Panc1 (cell line): ENCODE results near the gene WDR36. TPM values are rescaled to one million over a fixed set of nuclear protein-coding genes. Genes with fewer than 3 reads are reported as not detected.

Experiments
- ATAC-seq: fragments of 200-7000 bp; cut with Tn5 transposase; 2 replicates; pipeline ENCODE4 v1.9.1; 2020; ENCODE audit warnings: mild to moderate bottlenecking, moderate library complexity
- BruUV-seq: library from RNA; stranded (reverse); fragments of 400-500 nt; replicated peaks from 2 replicates; lab custom pipeline; 2021; lab: Mats Ljungman, UMichigan
- CTCF ChIA-PET: fragments of 300-600 bp; sonication (Branson Sonifier 250); formaldehyde crosslinking; loops from one replicate; lab custom pipeline; 2022; ENCODE audit warnings: antibody characterized with exemption; lab: Charles Lee
- POLR2A ChIA-PET: fragments of 300-600 bp; sonication (Branson Sonifier 250); formaldehyde crosslinking; loops from one replicate; lab custom pipeline; 2022; ENCODE audit warnings: antibody characterized with exemption; lab: Charles Lee
- DNase-seq: peaks from one replicate; pipeline ENCODE4 v3.0.0-alpha.2; 2010; ENCODE audit warnings: low read depth, low spot score
- H3K27ac ChIP-seq: 2 replicates; pipeline ENCODE4 v1.5.1; 2011; ENCODE audit warnings: mild to moderate bottlenecking, low read length, inconsistent platforms
- H3K27me3 ChIP-seq: fragments of 200-500 bp; sonication (Bioruptor generic); 2 replicates; pipeline ENCODE4 v1.6.0; 2014; ENCODE audit warnings: low read length, inconsistent platforms; ENCODE audit not compliant: control insufficient read depth, insufficient read depth
- H3K36me3 ChIP-seq: fragments of 200-500 bp; sonication (Bioruptor generic); 2 replicates; pipeline ENCODE4 v1.5.1; 2014; ENCODE audit warnings: inconsistent platforms, mild to moderate bottlenecking, low read length, moderate library complexity; ENCODE audit not compliant: control insufficient read depth, insufficient read depth
- H3K4me1 ChIP-seq: 2 replicates; pipeline ENCODE4 v1.5.1; 2011; ENCODE audit warnings: inconsistent platforms, mild to moderate bottlenecking, low read length, moderate library complexity; ENCODE audit not compliant: control insufficient read depth, insufficient read depth
- H3K4me3 ChIP-seq, 2 experiments: 2 replicates each; pipeline ENCODE4 v1.5.1; 2011 to 2012; ENCODE audit warnings: low read depth in 2 of 2, low read length in 2 of 2, mild to moderate bottlenecking in 2 of 2, inconsistent platforms in 1 of 2, moderate library complexity in 1 of 2
- H3K9me3 ChIP-seq: fragments of 200-500 bp; sonication (Bioruptor generic); 2 replicates; pipeline ENCODE4 v1.5.1; 2014; ENCODE audit warnings: low read depth, mild to moderate bottlenecking, inconsistent platforms, low read length, moderate library complexity; ENCODE audit not compliant: control insufficient read depth, insufficient read depth
- POLR2AphosphoS5 ChIP-seq: IDR thresholded peaks from 2 replicates; pipeline ENCODE4 v1.6.1; 2012; ENCODE audit warnings: mild to moderate bottlenecking, low read depth, low read length, moderate library complexity
- REST ChIP-seq, 2 experiments: IDR thresholded peaks; 2 replicates each; pipeline ENCODE4 v1.6.1; 2011 to 2012; ENCODE audit warnings: low read depth in 2 of 2, control low read depth in 1 of 2, low read length in 1 of 2, mild to moderate bottlenecking in 1 of 2, moderate library complexity in 1 of 2; ENCODE audit not compliant: insufficient read depth in 1 of 2
- SIN3A ChIP-seq: IDR thresholded peaks from 2 replicates; pipeline ENCODE4 v1.6.1; 2012; ENCODE audit warnings: low read depth, mild to moderate bottlenecking, low read length, moderate library complexity, borderline replicate concordance; ENCODE audit not compliant: insufficient read depth
- TCF7L2 ChIP-seq: IDR thresholded peaks from 2 replicates; pipeline ENCODE4 v1.6.1; 2011; ENCODE audit warnings: mild to moderate bottlenecking, low read depth, low read length, inconsistent platforms
- in situ Hi-C: cut with HindIII; loops from 2 replicates; pipeline ENCODE4 v1.10.0; 2016; ENCODE audit warnings: low sequenced_read_pairs, low pct_unique_long_range_greater_than_20kb
- intact Hi-C: fragments of 100-400 bp; cut with micrococcal nuclease; formaldehyde crosslinking; loops from one replicate; pipeline ENCODE4 v1.10.0; 2022; ENCODE audit not compliant: unreplicated experiment
- total RNA-seq: library from RNA; stranded (reverse); gene quantifications from one replicate; pipeline ENCODE4 v1.2.1, GENCODE V29; 2021; ENCODE audit not compliant: unreplicated experiment
- TF ChIP-seq, protein P1 (sequence below): fragments of 450-650 bp; IDR thresholded peaks from 2 replicates; pipeline ENCODE4 v1.5.1; 2017; ENCODE audit warnings: mild to moderate bottlenecking

WDR36 gene
- total RNA-seq, 1 experiment from 2014 or later = 33.9 TPM

- H3K4me3 ChIP-seq = no peak overlapping the region
- ATAC-seq = no peak
- intact Hi-C loops = no loop called here
- no TSS peak for BruUV-seq
- DNase-seq = no peak
- ChIA-PET CTCF (no interaction called here), POLR2A (no interaction called here)
- H3K27ac ChIP-seq = no peak overlapping the region
- TF ChIP-seq, protein P1, sequence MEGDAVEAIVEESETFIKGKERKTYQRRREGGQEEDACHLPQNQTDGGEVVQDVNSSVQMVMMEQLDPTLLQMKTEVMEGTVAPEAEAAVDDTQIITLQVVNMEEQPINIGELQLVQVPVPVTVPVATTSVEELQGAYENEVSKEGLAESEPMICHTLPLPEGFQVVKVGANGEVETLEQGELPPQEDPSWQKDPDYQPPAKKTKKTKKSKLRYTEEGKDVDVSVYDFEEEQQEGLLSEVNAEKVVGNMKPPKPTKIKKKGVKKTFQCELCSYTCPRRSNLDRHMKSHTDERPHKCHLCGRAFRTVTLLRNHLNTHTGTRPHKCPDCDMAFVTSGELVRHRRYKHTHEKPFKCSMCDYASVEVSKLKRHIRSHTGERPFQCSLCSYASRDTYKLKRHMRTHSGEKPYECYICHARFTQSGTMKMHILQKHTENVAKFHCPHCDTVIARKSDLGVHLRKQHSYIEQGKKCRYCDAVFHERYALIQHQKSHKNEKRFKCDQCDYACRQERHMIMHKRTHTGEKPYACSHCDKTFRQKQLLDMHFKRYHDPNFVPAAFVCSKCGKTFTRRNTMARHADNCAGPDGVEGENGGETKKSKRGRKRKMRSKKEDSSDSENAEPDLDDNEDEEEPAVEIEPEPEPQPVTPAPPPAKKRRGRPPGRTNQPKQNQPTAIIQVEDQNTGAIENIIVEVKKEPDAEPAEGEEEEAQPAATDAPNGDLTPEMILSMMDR = no peak
- TF ChIP-seq REST (IDR thresholded peaks at IDR 0.05; ENCODE audit: insufficient read depth in 1 of 2, low read depth in 2 of 2, low read length in 1 of 2) (no peak), TCF7L2 (no peak)
- H3K27me3 ChIP-seq = no peaks in the 10 kb centered on the region; the same call in 1 of the 2 replicates
- no peaks in the 10 kb centered on the region for H3K9me3 ChIP-seq
- H3K36me3 ChIP-seq = no peaks in the 10 kb centered on the region
- in situ Hi-C loops = no loop called here
- H3K4me1 ChIP-seq = no peaks in the 10 kb centered on the region
Observed at GRCh38 chr5:111146053-111146452, 53.9 kb downstream of the WDR36 start.

DNA sequence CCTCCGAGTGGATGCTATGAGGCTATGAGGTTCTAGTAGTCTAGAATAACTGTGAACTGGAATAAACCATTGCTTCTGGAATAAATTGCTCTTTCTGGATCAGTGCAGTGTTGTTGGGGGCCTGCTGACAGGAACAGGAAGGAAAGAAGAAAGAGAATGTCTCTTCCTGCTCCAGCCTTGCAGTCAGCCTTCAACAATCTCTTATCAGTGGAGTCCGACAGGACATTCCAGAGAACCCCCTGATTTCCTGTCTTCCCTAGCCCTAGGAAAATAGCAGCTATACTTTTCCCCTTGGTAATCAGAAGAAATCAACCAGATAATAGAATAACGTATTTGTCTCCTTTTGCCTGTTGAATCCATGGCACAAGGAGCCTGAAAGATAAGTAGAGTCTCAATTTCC lies 55.4 kb downstream of the WDR36 start:
- Histone ChIP-seq H3K27me3 (no peaks in the 10 kb centered on the region; the same call in none of the 2 replicates), H3K4me3 (no peak overlapping the region), H3K4me1 (no peaks in the 10 kb centered on the region), H3K27ac (no peak overlapping the region), H3K9me3 (no peaks in the 10 kb centered on the region), H3K36me3 (no peaks in the 10 kb centered on the region)
- ChIA-PET POLR2A (no interaction called here), CTCF (no interaction called here)
- intact Hi-C loops (no loop called here), in situ Hi-C loops (no loop called here)
- TF ChIP-seq, protein P1 = no peak
- TF ChIP-seq POLR2AphosphoS5 (no peak), REST (IDR thresholded peaks at IDR 0.05; ENCODE audit: insufficient read depth in 1 of 2, low read depth in 2 of 2, low read length in 1 of 2) (no peak), SIN3A (no peak), TCF7L2 (no peak)
- BruUV-seq = no TSS peak
- DNase-seq (no peak), ATAC-seq (no peak)
